ENCODE measurements around the gene SAMD13.

SAMD13 gene

DNA sequence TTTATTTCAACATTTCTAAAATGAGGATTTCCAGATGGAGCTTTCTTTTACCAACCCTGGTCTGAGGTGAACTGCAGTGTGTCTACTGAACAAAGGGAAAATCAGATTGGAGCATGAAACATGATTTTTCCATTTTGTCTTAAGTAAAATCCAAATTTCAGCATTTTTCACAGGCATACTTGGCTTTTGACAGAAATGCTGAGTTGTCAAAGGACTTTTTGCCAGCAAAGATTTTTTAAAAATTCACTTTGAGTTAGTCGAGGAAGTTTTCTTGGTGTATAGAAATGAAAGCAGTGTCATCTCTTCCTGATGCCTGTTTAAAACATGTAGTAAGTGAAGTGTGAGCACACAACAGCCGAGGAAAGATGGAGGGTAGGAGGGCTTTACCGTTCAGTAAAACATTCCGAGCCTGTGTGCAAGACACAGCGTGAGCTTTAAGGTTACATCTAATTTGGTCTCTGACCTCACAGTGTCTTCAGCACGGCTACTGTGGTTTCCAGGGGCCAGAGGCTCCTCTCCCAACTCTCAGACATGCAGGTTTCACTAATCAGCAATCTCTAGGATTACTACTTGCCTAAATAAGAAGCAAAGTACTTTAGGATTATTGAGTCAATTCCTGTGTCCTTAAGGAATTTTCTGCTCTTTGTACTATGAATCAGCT lies 45.9 kb downstream of the SAMD13 start:
- Histone ChIP-seq H3K36me3 (ENCODE audit: control insufficient read depth, insufficient read depth, low read length, severe bottlenecking) (no peaks in the 10 kb centered on the region), H3K9ac (ENCODE audit: low read length) (no peak overlapping the region), H3K9me3 (ENCODE audit: control insufficient read depth, low read length) (no peaks in the 10 kb centered on the region), H3K4me3 (ENCODE audit: low read length) (no peak overlapping the region), H3K27me3 (replicated peaks; ENCODE audit: control insufficient read depth, insufficient read depth, low read length) (no peaks in the 10 kb centered on the region), H3K4me1 (ENCODE audit: control insufficient read depth, insufficient read depth, low read length) (peaks cover 13% of the 10 kb centered on the region)
- DNase-seq (ENCODE audit: low read depth), result peak; percentile 30

DNA sequence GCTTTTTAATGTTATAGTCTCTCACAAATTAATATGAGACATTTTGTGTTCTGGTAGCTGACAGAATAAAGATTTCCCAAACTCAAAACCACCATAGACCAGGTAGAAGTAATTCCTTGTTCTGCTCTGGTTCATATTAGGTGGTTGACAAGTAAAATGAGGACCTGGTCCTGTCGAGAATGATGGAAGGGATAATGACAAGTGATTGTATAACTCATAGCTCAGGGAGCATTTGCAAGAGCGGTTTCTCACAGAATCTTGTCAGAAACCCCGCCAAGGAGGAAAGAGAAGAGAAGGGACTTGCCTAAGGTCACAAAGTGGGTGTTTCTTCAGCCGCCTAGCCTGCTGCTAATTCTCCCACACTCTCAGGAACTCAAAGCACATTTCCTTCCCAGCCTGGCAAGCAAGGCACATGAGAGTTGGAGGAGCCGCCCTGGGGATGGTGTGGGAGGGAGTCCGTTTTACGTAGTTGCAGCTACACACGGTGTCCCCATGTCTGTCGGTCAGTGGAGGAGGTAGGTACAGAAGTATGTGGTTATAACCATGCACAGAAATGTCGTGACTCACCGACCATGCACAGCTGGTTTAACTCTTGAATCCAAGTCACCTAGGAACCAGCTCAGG lies 46.5 kb downstream of the SAMD13 start:
- Histone ChIP-seq H3K9me3 (ENCODE audit: control insufficient read depth, low read length) (no peaks in the 10 kb centered on the region), H3K9ac (ENCODE audit: low read length) (no peak overlapping the region), H3K27me3 (replicated peaks; ENCODE audit: control insufficient read depth, insufficient read depth, low read length) (no peaks in the 10 kb centered on the region), H3K36me3 (ENCODE audit: control insufficient read depth, insufficient read depth, low read length, severe bottlenecking) (no peaks in the 10 kb centered on the region), H3K4me1 (ENCODE audit: control insufficient read depth, insufficient read depth, low read length) (peaks cover 13% of the 10 kb centered on the region), H3K4me3 (ENCODE audit: low read length) (no peak overlapping the region)
- DNase-seq (ENCODE audit: low read depth), result no peak

DNA sequence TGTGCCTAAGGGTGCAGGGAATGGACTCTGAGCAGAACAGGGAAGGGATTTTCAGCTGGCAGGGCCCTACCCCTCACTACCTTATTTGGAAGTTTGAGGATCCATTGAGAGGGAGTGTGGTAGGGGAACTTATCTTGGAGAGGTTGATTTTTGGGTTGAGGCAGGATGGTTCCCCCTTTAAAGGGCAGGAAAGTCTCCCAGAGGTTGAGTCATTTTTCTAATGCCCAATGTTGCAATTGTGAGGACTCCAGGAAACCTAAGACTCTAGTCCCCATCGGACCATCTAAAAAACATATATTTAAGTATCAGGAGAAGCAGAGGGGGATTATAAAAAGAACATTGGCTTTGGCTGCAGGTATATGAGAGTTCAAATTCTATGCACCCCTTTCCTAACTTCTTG lies 47.3 kb downstream of the SAMD13 start:
- Histone ChIP-seq H3K9ac (ENCODE audit: low read length) (no peak overlapping the region), H3K4me1 (ENCODE audit: control insufficient read depth, insufficient read depth, low read length) (peaks cover 16% of the 10 kb centered on the region), H3K4me3 (ENCODE audit: low read length) (no peak overlapping the region), H3K9me3 (ENCODE audit: control insufficient read depth, low read length) (no peaks in the 10 kb centered on the region), H3K27me3 (replicated peaks; ENCODE audit: control insufficient read depth, insufficient read depth, low read length) (no peaks in the 10 kb centered on the region), H3K36me3 (ENCODE audit: control insufficient read depth, insufficient read depth, low read length, severe bottlenecking) (no peaks in the 10 kb centered on the region)
- no peak for DNase-seq (ENCODE audit: low read depth)

DNA sequence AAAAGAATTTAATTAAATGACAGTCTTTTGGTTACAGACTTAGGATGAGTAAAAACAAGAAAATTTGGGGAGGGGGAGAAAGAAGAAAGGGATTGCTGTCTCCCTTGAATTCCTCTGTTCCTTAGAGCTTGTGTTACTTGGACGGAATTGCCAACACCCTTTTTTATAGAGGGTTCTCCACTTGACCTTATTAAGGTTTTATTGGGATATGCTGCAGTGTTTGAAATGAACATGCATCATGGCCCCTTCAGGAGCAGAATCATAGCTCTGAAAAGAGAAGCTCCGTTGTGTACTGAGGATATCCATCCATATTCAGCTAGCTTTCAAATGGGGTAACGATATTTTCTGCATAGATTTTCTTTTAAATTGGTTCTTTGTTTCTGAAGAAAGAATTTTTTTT lies 48.6 kb downstream of the SAMD13 start:
- Histone ChIP-seq H3K36me3 (ENCODE audit: control insufficient read depth, insufficient read depth, low read length, severe bottlenecking) (no peaks in the 10 kb centered on the region), H3K9me3 (ENCODE audit: control insufficient read depth, low read length) (no peaks in the 10 kb centered on the region), H3K27me3 (replicated peaks; ENCODE audit: control insufficient read depth, insufficient read depth, low read length) (no peaks in the 10 kb centered on the region), H3K4me3 (ENCODE audit: low read length) (no peak overlapping the region), H3K9ac (ENCODE audit: low read length) (no peak overlapping the region), H3K4me1 (ENCODE audit: control insufficient read depth, insufficient read depth, low read length) (peaks cover 18% of the 10 kb centered on the region)
- no peak for DNase-seq (ENCODE audit: low read depth)

DNA sequence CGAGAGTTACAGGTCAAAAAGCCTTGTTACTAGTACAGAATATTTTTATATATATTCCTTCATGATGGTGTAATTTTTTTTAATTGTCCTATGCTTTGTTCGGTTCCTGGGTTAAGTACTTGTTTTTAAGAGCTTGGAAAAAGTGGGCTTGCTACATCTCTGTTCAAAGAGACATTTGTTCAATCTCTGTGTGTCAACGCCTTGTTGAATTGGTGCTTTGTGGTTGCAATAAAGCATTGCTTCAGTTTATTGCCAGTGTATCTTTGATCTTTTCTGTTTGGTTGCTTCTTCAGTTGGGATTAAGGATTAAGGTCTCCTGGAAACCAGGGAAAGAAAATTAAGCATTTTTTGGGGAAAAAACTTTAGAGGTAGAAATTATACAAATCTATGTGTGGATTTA lies 49.0 kb downstream of the SAMD13 start:
- Histone ChIP-seq H3K9ac (ENCODE audit: low read length) (no peak overlapping the region), H3K9me3 (ENCODE audit: control insufficient read depth, low read length) (no peaks in the 10 kb centered on the region), H3K27me3 (replicated peaks; ENCODE audit: control insufficient read depth, insufficient read depth, low read length) (no peaks in the 10 kb centered on the region), H3K4me3 (ENCODE audit: low read length) (no peak overlapping the region), H3K4me1 (ENCODE audit: control insufficient read depth, insufficient read depth, low read length) (peaks cover 17% of the 10 kb centered on the region), H3K36me3 (ENCODE audit: control insufficient read depth, insufficient read depth, low read length, severe bottlenecking) (no peaks in the 10 kb centered on the region)
- no peak for DNase-seq (ENCODE audit: low read depth)

DNA sequence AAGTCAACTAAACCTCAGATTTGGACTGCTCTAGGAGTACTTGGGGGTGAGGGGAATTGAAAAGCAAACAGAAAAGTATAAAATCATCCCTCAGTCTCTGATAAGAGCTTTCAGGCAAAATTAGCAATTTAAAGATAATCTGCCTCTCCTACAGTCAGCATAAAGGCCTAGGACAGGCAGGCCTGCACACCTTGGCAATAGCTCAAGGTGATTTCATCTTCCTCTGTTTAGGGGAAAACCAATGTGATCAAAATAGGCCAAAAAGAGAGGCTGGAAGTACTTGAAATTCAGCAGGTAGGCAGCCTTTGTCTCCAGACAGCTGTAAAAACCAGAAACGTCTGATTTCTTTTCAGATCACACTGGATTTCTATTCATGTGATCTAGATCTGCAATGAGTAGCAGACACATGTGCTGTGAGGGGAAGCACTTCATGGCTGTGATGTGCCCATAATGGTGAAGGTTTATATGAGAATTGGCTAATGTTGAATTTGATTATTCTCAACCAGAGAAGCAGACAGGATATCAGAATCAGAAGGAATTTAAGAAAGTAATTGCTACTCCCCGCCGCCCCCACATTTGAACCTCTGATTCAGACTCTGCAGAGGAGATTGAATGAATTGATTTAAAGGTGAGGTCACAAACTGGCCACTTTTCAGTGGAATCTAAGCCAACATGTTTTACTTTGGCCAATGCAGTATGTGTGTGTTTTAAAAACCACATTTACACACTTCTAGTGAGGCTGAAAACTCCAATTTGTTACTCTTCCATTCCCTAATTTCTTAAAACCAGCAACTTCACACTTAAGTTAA lies 51.0 kb downstream of the SAMD13 start:
- no peak overlapping the region for H3K4me3 ChIP-seq (ENCODE audit: low read length)
- no peaks in the 10 kb centered on the region for H3K27me3 ChIP-seq (replicated peaks; ENCODE audit: control insufficient read depth, insufficient read depth, low read length)
- H3K4me1 ChIP-seq (ENCODE audit: control insufficient read depth, insufficient read depth, low read length), result peaks cover 15% of the 10 kb centered on the region
- no peaks in the 10 kb centered on the region for H3K9me3 ChIP-seq (ENCODE audit: control insufficient read depth, low read length)
- no peaks in the 10 kb centered on the region for H3K36me3 ChIP-seq (ENCODE audit: control insufficient read depth, insufficient read depth, low read length, severe bottlenecking)
- H3K9ac ChIP-seq (ENCODE audit: low read length), result no peak overlapping the region
- no peak for DNase-seq (ENCODE audit: low read depth)

DNA sequence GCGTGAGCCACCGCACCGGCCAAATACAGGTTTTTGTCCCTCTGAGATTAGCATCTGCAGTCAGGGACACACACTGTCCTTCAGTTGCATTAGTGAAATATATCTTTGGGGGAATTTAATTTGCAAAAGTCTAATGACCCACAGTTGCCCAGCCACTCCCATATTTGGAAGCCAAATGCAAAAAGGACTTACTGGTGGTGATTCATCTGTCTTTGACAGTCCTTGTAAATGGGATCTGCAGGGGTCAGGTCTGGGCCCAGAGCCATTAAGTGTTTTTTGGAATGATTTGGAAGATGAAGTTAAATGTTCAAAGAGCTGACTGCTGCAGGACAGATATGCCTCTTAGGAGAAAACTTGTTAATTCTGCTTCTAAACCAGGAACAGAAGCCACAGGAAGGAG lies 52.2 kb downstream of the SAMD13 start:
- Histone ChIP-seq H3K9me3 (ENCODE audit: control insufficient read depth, low read length) (no peaks in the 10 kb centered on the region), H3K4me3 (ENCODE audit: low read length) (no peak overlapping the region), H3K9ac (ENCODE audit: low read length) (no peak overlapping the region), H3K36me3 (ENCODE audit: control insufficient read depth, insufficient read depth, low read length, severe bottlenecking) (no peaks in the 10 kb centered on the region), H3K27me3 (replicated peaks; ENCODE audit: control insufficient read depth, insufficient read depth, low read length) (no peaks in the 10 kb centered on the region), H3K4me1 (ENCODE audit: control insufficient read depth, insufficient read depth, low read length) (peaks cover 7% of the 10 kb centered on the region)
- DNase-seq (ENCODE audit: low read depth), result no peak

DNA sequence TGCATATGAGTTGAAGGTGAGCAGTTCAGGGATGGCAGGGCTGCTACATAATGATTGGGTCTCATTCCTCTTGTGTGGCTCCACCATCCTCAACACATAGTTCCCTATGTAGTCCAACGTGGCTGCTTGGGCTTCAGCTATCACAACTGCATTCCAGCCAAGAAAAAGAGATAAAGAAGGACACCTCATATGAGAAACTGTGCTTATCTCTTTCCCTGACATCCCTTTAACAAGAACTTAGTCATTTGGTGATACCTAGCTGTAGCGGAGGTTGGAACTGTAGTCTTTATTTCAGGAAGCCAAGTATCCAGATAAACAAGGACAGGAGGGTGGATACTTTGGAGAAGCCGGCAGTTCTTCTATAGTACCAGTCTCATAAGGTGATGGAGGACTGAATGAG lies 54.0 kb downstream of the SAMD13 start:
- Histone ChIP-seq H3K4me1 (ENCODE audit: control insufficient read depth, insufficient read depth, low read length) (peaks cover 7% of the 10 kb centered on the region), H3K27me3 (replicated peaks; ENCODE audit: control insufficient read depth, insufficient read depth, low read length) (no peaks in the 10 kb centered on the region), H3K9me3 (ENCODE audit: control insufficient read depth, low read length) (no peaks in the 10 kb centered on the region), H3K36me3 (ENCODE audit: control insufficient read depth, insufficient read depth, low read length, severe bottlenecking) (no peaks in the 10 kb centered on the region), H3K4me3 (ENCODE audit: low read length) (no peak overlapping the region), H3K9ac (ENCODE audit: low read length) (no peak overlapping the region)
- DNase-seq (ENCODE audit: low read depth), result no peak

DNA sequence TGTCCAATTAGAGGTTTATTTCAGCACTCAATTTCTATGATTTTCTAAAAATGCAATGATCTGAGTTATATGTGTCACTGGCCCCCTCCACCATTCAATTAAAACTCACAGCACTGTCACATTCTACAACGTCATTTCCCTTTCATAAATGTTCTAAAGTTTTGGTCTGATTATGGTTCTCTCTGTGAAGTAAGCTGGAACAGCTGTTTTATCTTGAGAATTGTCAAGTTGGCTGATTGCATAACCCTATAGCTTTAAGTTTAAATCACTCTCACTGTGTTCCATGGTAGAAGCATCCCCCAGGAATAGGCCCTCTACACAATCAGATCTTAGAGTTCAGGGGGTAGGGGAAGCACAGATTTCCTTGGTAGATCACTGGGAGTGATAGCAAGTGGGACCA lies 55.4 kb downstream of the SAMD13 start:
- no peaks in the 10 kb centered on the region for H3K36me3 ChIP-seq (ENCODE audit: control insufficient read depth, insufficient read depth, low read length, severe bottlenecking)
- H3K4me1 ChIP-seq (ENCODE audit: control insufficient read depth, insufficient read depth, low read length), result peaks cover 7% of the 10 kb centered on the region
- DNase-seq (ENCODE audit: low read depth), result peak; percentile 36
- no peaks in the 10 kb centered on the region for H3K27me3 ChIP-seq (replicated peaks; ENCODE audit: control insufficient read depth, insufficient read depth, low read length)
- no peak overlapping the region for H3K4me3 ChIP-seq (ENCODE audit: low read length)
- H3K9ac ChIP-seq (ENCODE audit: low read length), result no peak overlapping the region
- no peaks in the 10 kb centered on the region for H3K9me3 ChIP-seq (ENCODE audit: control insufficient read depth, low read length)

DNA sequence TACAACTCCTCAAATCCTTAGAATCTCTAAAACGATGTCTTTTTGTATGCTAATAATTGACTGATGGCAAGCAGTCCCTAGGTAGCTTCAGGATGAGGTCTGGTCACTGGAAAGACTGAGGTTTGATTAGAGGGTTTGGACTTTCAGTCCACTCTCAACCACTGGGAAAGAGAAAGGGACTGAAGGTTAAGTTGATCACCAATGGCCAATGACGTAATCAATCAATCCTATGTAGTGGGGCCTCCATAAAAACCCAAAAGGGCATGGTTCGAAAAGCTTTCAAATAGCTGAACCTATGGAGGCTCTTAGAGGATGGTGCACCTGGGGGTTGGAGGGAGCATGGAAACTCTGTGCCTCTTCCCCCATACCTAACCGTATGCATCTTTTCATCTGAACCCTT lies 57.2 kb downstream of the SAMD13 start:
- no peaks in the 10 kb centered on the region for H3K36me3 ChIP-seq (ENCODE audit: control insufficient read depth, insufficient read depth, low read length, severe bottlenecking)
- DNase-seq (ENCODE audit: low read depth), result no peak
- H3K4me3 ChIP-seq (ENCODE audit: low read length), result no peak overlapping the region
- H3K9ac ChIP-seq (ENCODE audit: low read length), result no peak overlapping the region
- H3K4me1 ChIP-seq (ENCODE audit: control insufficient read depth, insufficient read depth, low read length), result peaks cover 10% of the 10 kb centered on the region
- no peaks in the 10 kb centered on the region for H3K9me3 ChIP-seq (ENCODE audit: control insufficient read depth, low read length)
- no peaks in the 10 kb centered on the region for H3K27me3 ChIP-seq (replicated peaks; ENCODE audit: control insufficient read depth, insufficient read depth, low read length)

DNA sequence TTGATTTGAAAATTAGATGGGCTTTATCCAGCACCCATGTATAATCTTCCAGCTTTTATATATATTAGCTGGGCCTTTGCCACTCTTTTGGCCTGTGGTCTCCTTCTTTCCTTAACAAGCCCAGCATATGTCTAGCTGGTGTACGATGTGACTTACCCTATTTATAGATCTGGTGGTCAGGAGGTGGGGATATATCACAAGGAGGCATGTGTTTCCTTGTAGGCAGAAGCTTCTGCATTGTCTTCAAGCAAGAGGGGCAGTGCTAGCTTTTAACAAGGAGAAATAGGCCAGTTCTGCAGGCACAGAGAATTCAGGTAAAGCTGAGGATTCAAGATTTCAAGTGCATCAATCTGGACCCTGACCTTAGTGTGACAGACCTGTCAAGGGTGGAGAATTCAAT lies 58.8 kb downstream of the SAMD13 start:
- Histone ChIP-seq H3K4me3 (ENCODE audit: low read length) (no peak overlapping the region), H3K36me3 (ENCODE audit: control insufficient read depth, insufficient read depth, low read length, severe bottlenecking) (no peaks in the 10 kb centered on the region), H3K9me3 (ENCODE audit: control insufficient read depth, low read length) (no peaks in the 10 kb centered on the region), H3K9ac (ENCODE audit: low read length) (no peak overlapping the region), H3K27me3 (replicated peaks; ENCODE audit: control insufficient read depth, insufficient read depth, low read length) (no peaks in the 10 kb centered on the region), H3K4me1 (ENCODE audit: control insufficient read depth, insufficient read depth, low read length) (peaks cover 9% of the 10 kb centered on the region)
- no peak for DNase-seq (ENCODE audit: low read depth)

Measured in adipocyte (in vitro differentiated cells).